Neural progenitor cell (in vitro differentiated cells): ENCODE results near the gene CCDC169.

ENCODE experiments used
- CTCF ChIP-seq: fragments of 200-600 bp; sonication (generic); IDR thresholded peaks from 2 replicates; pipeline ENCODE4 v1.5.1; 2017; ENCODE audit warnings: antibody characterized with exemption, mild to moderate bottlenecking
- EZH2phosphoT487 ChIP-seq: fragments of 200-600 bp; sonication (generic); IDR thresholded peaks from 2 replicates; pipeline ENCODE4 v1.6.1; 2017; ENCODE audit warnings: antibody characterized with exemption

- TF ChIP-seq CTCF: no peak
- no peak for TF ChIP-seq EZH2phosphoT487
These were observed 42.1 kb upstream of the CCDC169 start for GRCh38 chr13:36339600-36340155.
